KOPT-K1 (cell line): ENCODE data around the gene TMEM232.

Experiments used
- H3K27ac ChIP-seq: fragments of 200-600 bp; sonication (generic); 2 replicates; pipeline ENCODE4 v1.5.1; 2016; ENCODE audit warnings: antibody characterized with exemption, mild to moderate bottlenecking, low read depth, low read length; ENCODE audit not compliant: poor library complexity, severe bottlenecking
- H3K36me3 ChIP-seq: fragments of 200-600 bp; sonication (generic); 2 replicates; pipeline ENCODE4 v1.5.1; 2017; ENCODE audit warnings: antibody characterized with exemption, mild to moderate bottlenecking, low read length, moderate library complexity; ENCODE audit not compliant: insufficient read depth
- H3K9me3 ChIP-seq: fragments of 200-600 bp; sonication (generic); 2 replicates; pipeline ENCODE4 v1.5.1; 2017; ENCODE audit warnings: antibody characterized with exemption, low read length, mild to moderate bottlenecking; ENCODE audit not compliant: insufficient read depth, poor library complexity, severe bottlenecking

The TMEM232 gene

GRCh38 chr5:110726249-110727024 lies at the start of gene TMEM232:
TSS of gene TMEM232 (minus strand) at chr5:110726671. CDS start at chr5:110667352, 59,319 bp downstream.
- Histone ChIP-seq H3K9me3 (peaks cover 4% of the 10 kb centered on the region), H3K27ac (no peak within 1 kb of the TSS), H3K36me3 (no peaks in the 10 kb centered on the region)

GRCh38 chr5:110770286-110770685 lies 43.8 kb upstream of the TMEM232 start:
- Histone ChIP-seq H3K27ac (no peak overlapping the region), H3K36me3 (no peaks in the 10 kb centered on the region; the same call in 1 of the 2 replicates), H3K9me3 (no peaks in the 10 kb centered on the region)

GRCh38 chr5:110769000-110769681 lies 42.7 kb upstream of the TMEM232 start:
- peaks cover 8% of the 10 kb centered on the region for H3K36me3 ChIP-seq
- H3K27ac ChIP-seq, result no peak overlapping the region
- no peaks in the 10 kb centered on the region for H3K9me3 ChIP-seq

- Histone ChIP-seq H3K9me3 (no peaks in the 10 kb centered on the region), H3K27ac (no peak overlapping the region), H3K36me3 (peaks cover 15% of the 10 kb centered on the region)
Observed at GRCh38 chr5:110768138-110768860, 41.8 kb upstream of the TMEM232 start.

- Histone ChIP-seq H3K27ac (no peak overlapping the region), H3K36me3 (peaks cover 96% of the 10 kb centered on the region)
Observed at GRCh38 chr5:110760158-110760557, 33.7 kb upstream of the TMEM232 start.

GRCh38 chr5:110757118-110757729 lies 30.8 kb upstream of the TMEM232 start:
- Histone ChIP-seq H3K27ac (no peak overlapping the region), H3K36me3 (peaks cover 80% of the 10 kb centered on the region), H3K9me3 (no peaks in the 10 kb centered on the region)

More at GRCh38 chr5:110760158-110760557, 33.7 kb upstream of the TMEM232 start:
- no peaks in the 10 kb centered on the region for H3K9me3 ChIP-seq

- peak overlapping the region; percentile 99 for H3K27ac ChIP-seq
- H3K36me3 ChIP-seq, result peaks cover 71% of the 10 kb centered on the region
- H3K9me3 ChIP-seq, result no peaks in the 10 kb centered on the region
Observed at GRCh38 chr5:110754181-110754580, 27.7 kb upstream of the TMEM232 start.

GRCh38 chr5:110753600-110753999 lies 27.1 kb upstream of the TMEM232 start:
- peaks cover 71% of the 10 kb centered on the region for H3K36me3 ChIP-seq
- peak overlapping the region; percentile 99 for H3K27ac ChIP-seq
- no peaks in the 10 kb centered on the region for H3K9me3 ChIP-seq

- peaks cover 70% of the 10 kb centered on the region for H3K36me3 ChIP-seq
- H3K9me3 ChIP-seq, result no peaks in the 10 kb centered on the region
- peak overlapping the region; percentile 99 for H3K27ac ChIP-seq
Observed at GRCh38 chr5:110752953-110753352, 26.5 kb upstream of the TMEM232 start.

GRCh38 chr5:110751902-110752762 lies 25.7 kb upstream of the TMEM232 start:
- H3K36me3 ChIP-seq, result peaks cover 69% of the 10 kb centered on the region
- H3K9me3 ChIP-seq, result no peaks in the 10 kb centered on the region
- peak overlapping the region; percentile 99 for H3K27ac ChIP-seq

GRCh38 chr5:110738812-110739651 lies 12.6 kb upstream of the TMEM232 start, which contains the start of gene SLC25A46:
TSS of gene SLC25A46 (plus strand) at chr5:110739007. CDS start at chr5:110739120, 113 bp downstream.
- Histone ChIP-seq H3K27ac (peak within 1 kb of the TSS; percentile 92), H3K9me3 (no peaks in the 10 kb centered on the region), H3K36me3 (peaks cover 25% of the 10 kb centered on the region)

- H3K9me3 ChIP-seq, result no peaks in the 10 kb centered on the region
- peak overlapping the region; percentile 92 for H3K27ac ChIP-seq
- peaks cover 19% of the 10 kb centered on the region; the same call in 1 of the 2 replicates for H3K36me3 ChIP-seq
Observed at GRCh38 chr5:110738503-110738811, 12.0 kb upstream of the TMEM232 start.

- Histone ChIP-seq H3K9me3 (peaks cover under 1% of the 10 kb centered on the region), H3K36me3 (peaks cover 13% of the 10 kb centered on the region; the same call in 1 of the 2 replicates), H3K27ac (no peak overlapping the region)
Observed at GRCh38 chr5:110736753-110737152, 10.3 kb upstream of the TMEM232 start.
